Heart left ventricle (tissue), 16 donors: ENCODE results near the gene EP400. TPM values are rescaled to one million over a fixed set of nuclear protein-coding genes. Genes with fewer than 3 reads are reported as not detected.

ENCODE experiments used
- ATAC-seq, 4 donors: fragments of 200-7000 bp; cut with Tn5 transposase; one replicate each; pipeline ENCODE4 v1.9.1; 2020 to 2022; ENCODE audit warnings: moderate library complexity in 4 of 4, mild to moderate bottlenecking in 3 of 4, moderate number of reproducible peaks in 1 of 4
- DNase-seq, 5 donors: peaks; one replicate each; pipeline ENCODE4 v3.0.0-alpha.2; 2020
- H3K27ac ChIP-seq, 12 donors: fragments of 200-600 bp; sonication (generic) in 4 of 12; one replicate each; pipeline versions ENCODE4 v1.5.0 to v1.8.0; 2016 to 2022; ENCODE audit warnings: mild to moderate bottlenecking in 2 of 12
- H3K27me3 ChIP-seq, 9 donors: fragments of 200-600 bp; sonication (generic) in 2 of 9; one replicate each; pipeline versions ENCODE4 v1.5.1 to v1.8.0; 2016 to 2022; ENCODE audit warnings: mild to moderate bottlenecking in 3 of 9
- H3K36me3 ChIP-seq, 9 donors: fragments of 200-600 bp; sonication (generic) in 2 of 9; one replicate each; pipeline versions ENCODE4 v1.5.0 to v1.8.0; 2018 to 2022; ENCODE audit warnings: mild to moderate bottlenecking in 2 of 9
- H3K4me1 ChIP-seq, 12 donors: fragments of 200-600 bp; sonication (generic) in 4 of 12; one replicate each; pipeline versions ENCODE4 v1.5.0 to v1.8.0; 2016 to 2022; ENCODE audit warnings: mild to moderate bottlenecking in 3 of 12
- H3K4me3 ChIP-seq, 12 donors: fragments of 200-600 bp; sonication (generic) in 4 of 12; one replicate each; pipeline versions ENCODE4 v1.5.0 to v1.8.0; 2017 to 2022; ENCODE audit warnings: mild to moderate bottlenecking in 9 of 12, moderate library complexity in 4 of 12
- H3K9me3 ChIP-seq, 12 donors: fragments of 200-600 bp; sonication (generic) in 4 of 12; one replicate each; pipeline versions ENCODE4 v1.5.0 to v1.8.0; 2016 to 2022; ENCODE audit warnings: mild to moderate bottlenecking in 1 of 12
- POLR2A ChIP-seq, 2 donors: fragments of 450-650 bp; IDR thresholded peaks; one replicate each; pipeline ENCODE4 v1.6.1; 2017; ENCODE audit warnings: antibody characterized with exemption in 2 of 2, mild to moderate bottlenecking in 2 of 2, moderate library complexity in 2 of 2
- WGBS, 4 donors: extraction: QIAGEN DNeasy Blood & Tissue Kit in 2 of 4; methylation state at CpG; one replicate each; pipeline versions ENCODE4 v1.1.5 to v1.1.7; 2013 to 2018; 5-methylcytosine and 5-hydroxymethylcytosine counted together
- intact Hi-C, 10 donors: fragments of 100-400 bp; cut with DNase I; formaldehyde crosslinking; loops; one replicate each; pipeline versions ENCODE4 v1.11.1 to v1.14.2; 2022
- polyA plus RNA-seq, 2 donors: library from polyadenylated mRNA; stranded (reverse); fragments of 200-250 nt; gene quantifications; one replicate each; pipeline ENCODE4 v1.2.3, GENCODE V29; 2013
- total RNA-seq, 9 donors: library from RNA; depleted of rRNA in 2 of 9; stranded (reverse); fragments of >200 nt in 2 of 9; fragmentation: NEBNext Ultra II Directional in 3 of 9; extraction: Animal tissue kit (Norgen Biotek cat#: 25700) in 3 of 9; gene quantifications; one replicate each; pipeline versions ENCODE4 v1.1.0 to v1.2.4, GENCODE V29; 2016 to 2023
- TF ChIP-seq, protein P1 (sequence below), 12 donors: fragments of 200-600 bp; sonication (generic) in 4 of 12; IDR thresholded peaks; one replicate each; pipeline versions ENCODE4 v1.5.0 to v1.8.0; 2018 to 2022; ENCODE audit warnings: antibody characterized with exemption in 12 of 12, mild to moderate bottlenecking in 5 of 12
- donor health status: ischemic (EF 13 %, LVEDD 7.1; RV severe dilation, severe dysfunction).
- donor health status: healthy with polysubstance abuse.
- donor health status: DM: no; HTN: yes; CAD: no.
- donor health status: DM: no; HTN: no; CAD: no.
- donor health status: ischemic (EF 25% LVEDD 6.9; RV normal size, moderate dysfunction).
- donor health status: ischemic (EF 25% LVEDD 5.7; RV mildly dilated, moderate dysfunction).
- donor health status: healthy.
- donor health status: DM: yes; HTN: yes; CAD: no.
- donor health status: ischemic (EF 35%, LVEDD 5.7; RV mildly dilated, moderate dysfunction).
- donor health status: nonischemic (EF 11% LVEDD 7.7; RV severe dilation, severe dysfunction).
- donor health status: DM: yes; HTN: yes; CAD: no.
- donor health status: PGD.
- donor health status: ischemic (EF 29% LVEDD 5.4; RV normal size, mild dysfunction).
- donor health status: nonischemic (EF 23%, LVEDD 6.1; RV moderate dilation, normal function).

EP400 gene
- total and polyA plus RNA-seq, 11 donors, result 9.8 to 27.8 (median 13.5) TPM

DNA sequence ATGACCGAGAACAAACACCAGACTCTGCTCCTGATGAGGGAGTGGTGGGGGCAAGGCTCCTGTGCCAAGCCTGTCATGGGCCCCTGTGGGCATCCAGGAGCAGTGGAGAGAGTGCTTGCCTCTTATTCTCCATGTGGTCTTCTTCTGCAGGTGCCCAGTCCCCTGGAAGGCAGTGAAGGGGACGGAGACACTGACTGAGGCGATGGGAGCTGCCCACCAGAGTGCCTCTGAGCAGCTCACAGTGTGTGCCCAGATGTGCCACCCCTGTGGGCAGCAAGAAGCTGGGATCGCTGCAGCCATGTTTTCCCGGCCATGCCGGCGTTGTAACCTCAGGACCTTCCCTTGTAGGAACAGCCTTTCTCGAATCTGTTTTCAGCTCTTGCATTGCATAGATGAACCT lies 6.4 kb upstream of the EP400 start:
- Histone ChIP-seq H3K4me3 (no peak overlapping the region), H3K27me3 (no peaks in the 10 kb centered on the region), H3K36me3 (peaks cover 0 to 66% (median 42%) of the 10 kb centered on the region in 9 donors), H3K9me3 (no peaks in the 10 kb centered on the region), H3K4me1 (peaks cover 0 to 11% (median 0%) of the 10 kb centered on the region in 12 donors), H3K27ac (no peak overlapping the region)
- DNase-seq (peak in 1 of 5 donors; percentile 4), ATAC-seq (no peak)
- 91 to 97% (median 96%) methylated on average over 8 of the region's 8 CpGs for WGBS, 4 donors
- intact Hi-C loops, result loop anchor here in 4 of 10 donors (10.0 kb wide), 4 partner anchors 89 to 229 kb away; partner anchors contain the start of gene SFSWAP (in 1 of the 4)
- no peak for TF ChIP-seq POLR2A (IDR thresholded peaks at IDR 0.05)
- TF ChIP-seq, protein P1, sequence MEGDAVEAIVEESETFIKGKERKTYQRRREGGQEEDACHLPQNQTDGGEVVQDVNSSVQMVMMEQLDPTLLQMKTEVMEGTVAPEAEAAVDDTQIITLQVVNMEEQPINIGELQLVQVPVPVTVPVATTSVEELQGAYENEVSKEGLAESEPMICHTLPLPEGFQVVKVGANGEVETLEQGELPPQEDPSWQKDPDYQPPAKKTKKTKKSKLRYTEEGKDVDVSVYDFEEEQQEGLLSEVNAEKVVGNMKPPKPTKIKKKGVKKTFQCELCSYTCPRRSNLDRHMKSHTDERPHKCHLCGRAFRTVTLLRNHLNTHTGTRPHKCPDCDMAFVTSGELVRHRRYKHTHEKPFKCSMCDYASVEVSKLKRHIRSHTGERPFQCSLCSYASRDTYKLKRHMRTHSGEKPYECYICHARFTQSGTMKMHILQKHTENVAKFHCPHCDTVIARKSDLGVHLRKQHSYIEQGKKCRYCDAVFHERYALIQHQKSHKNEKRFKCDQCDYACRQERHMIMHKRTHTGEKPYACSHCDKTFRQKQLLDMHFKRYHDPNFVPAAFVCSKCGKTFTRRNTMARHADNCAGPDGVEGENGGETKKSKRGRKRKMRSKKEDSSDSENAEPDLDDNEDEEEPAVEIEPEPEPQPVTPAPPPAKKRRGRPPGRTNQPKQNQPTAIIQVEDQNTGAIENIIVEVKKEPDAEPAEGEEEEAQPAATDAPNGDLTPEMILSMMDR (IDR thresholded peaks at IDR 0.05), result no peak

GRCh38 chr12:131943876-131944275 lies 5.9 kb upstream of the EP400 start:
- H3K4me3 ChIP-seq, result no peak overlapping the region
- DNase-seq (peak in 1 of 5 donors; percentile 7), ATAC-seq (no peak)
- TF ChIP-seq, protein P1 (IDR thresholded peaks at IDR 0.05), result no peak
- TF ChIP-seq POLR2A (IDR thresholded peaks at IDR 0.05), result no peak
- H3K27me3 ChIP-seq, result no peaks in the 10 kb centered on the region
- intact Hi-C loops, result loop anchor here in 4 of 10 donors (10.0 kb wide), 4 partner anchors 89 to 229 kb away; partner anchors contain the start of gene SFSWAP (in 1 of the 4)
- H3K27ac ChIP-seq, result no peak overlapping the region
- peaks cover 0 to 61% (median 42%) of the 10 kb centered on the region in 9 donors for H3K36me3 ChIP-seq
- H3K9me3 ChIP-seq, result no peaks in the 10 kb centered on the region
- WGBS, 4 donors, result 95 to 97% (median 96%) methylated on average over 10 of the region's 10 CpGs
- peaks cover 0 to 16% (median 0%) of the 10 kb centered on the region in 12 donors for H3K4me1 ChIP-seq

DNA sequence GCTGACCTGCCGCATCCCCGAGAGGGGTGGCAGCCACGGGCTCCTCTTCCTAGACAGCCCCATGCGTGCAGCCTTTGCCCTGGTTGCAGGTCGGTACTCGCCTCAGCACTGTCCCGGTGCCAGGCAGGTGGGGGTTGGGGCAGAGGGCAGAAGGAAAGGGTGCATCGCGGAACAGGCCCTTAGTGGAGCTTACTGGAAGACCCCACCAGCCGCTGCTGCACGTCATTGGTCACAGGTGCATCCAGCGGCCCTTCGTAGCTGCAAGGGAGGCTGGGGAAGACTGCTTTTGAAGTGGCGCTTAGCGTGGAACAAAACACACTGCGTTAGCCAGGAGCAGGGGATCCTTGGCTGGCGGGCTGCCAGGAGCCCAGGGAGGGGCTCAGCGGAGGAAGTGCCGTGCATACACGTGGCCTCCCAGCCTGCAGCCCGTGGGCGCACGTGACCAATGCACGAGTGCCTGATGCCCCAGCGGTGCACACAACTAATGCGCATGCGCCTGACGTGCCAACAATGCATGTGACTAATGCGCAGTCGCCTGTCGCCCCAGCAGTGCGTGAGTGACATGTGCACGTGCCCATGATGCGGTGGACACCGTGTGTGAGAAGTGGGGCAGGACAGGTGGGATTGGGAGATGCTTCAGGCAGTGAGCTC lies 5.0 kb upstream of the EP400 start:
- Histone ChIP-seq H3K9me3 (no peaks in the 10 kb centered on the region), H3K4me3 (no peak overlapping the region), H3K4me1 (peaks cover 0 to 20% (median 0%) of the 10 kb centered on the region in 12 donors), H3K27me3 (no peaks in the 10 kb centered on the region), H3K36me3 (peaks cover 0 to 53% (median 37%) of the 10 kb centered on the region in 9 donors), H3K27ac (no peak overlapping the region)
- no peak for TF ChIP-seq POLR2A (IDR thresholded peaks at IDR 0.05)
- TF ChIP-seq, protein P1 (IDR thresholded peaks at IDR 0.05), result no peak
- no peak for ATAC-seq
- intact Hi-C loops, result loop anchor here in 8 of 10 donors (5.0 to 10.0 kb wide), 10 partner anchors 90 to 337 kb away; partner anchors contain the start of gene SFSWAP (in 2 of the 8)
- DNase-seq, result peak in 1 of 5 donors; percentile 9
- 90 to 94% (median 93%) methylated on average over 32 to 35 of the region's 35 CpGs for WGBS, 4 donors

- Histone ChIP-seq H3K4me3 (no peak overlapping the region), H3K27me3 (no peaks in the 10 kb centered on the region), H3K9me3 (no peaks in the 10 kb centered on the region), H3K36me3 (peaks cover 0 to 32% (median 17%) of the 10 kb centered on the region in 9 donors), H3K27ac (no peak overlapping the region), H3K4me1 (peaks cover 0 to 34% (median 12%) of the 10 kb centered on the region in 12 donors)
- 78 to 85% (median 83%) methylated on average over 6 of the region's 6 CpGs for WGBS, 4 donors
- no peak for TF ChIP-seq POLR2A (IDR thresholded peaks at IDR 0.05)
- TF ChIP-seq, protein P1 (IDR thresholded peaks at IDR 0.05), result no peak
- ATAC-seq (no peak), DNase-seq (no peak)
- intact Hi-C loops, result loop anchor here in 8 of 10 donors (5.0 to 10.0 kb wide), 10 partner anchors 92 to 339 kb away; partner anchors contain the start of gene SFSWAP (in 2 of the 8)
These were observed 3.0 kb upstream of the EP400 start for GRCh38 chr12:131946757-131947156.
